PC-9 (cell line): ENCODE measurements around the gene CNTNAP5.

Source experiments
- CTCF ChIP-seq: fragments of 200-600 bp; sonication (generic); conservative IDR thresholded peaks from 2 replicates; pipeline ENCODE4 v1.6.1; 2017; ENCODE audit warnings: mixed run types, antibody characterized with exemption, mild to moderate bottlenecking, moderate library complexity
- EZH2 ChIP-seq: fragments of 200-600 bp; sonication (generic); IDR thresholded peaks from 2 replicates; pipeline ENCODE4 v1.8.0; 2017; ENCODE audit warnings: antibody characterized with exemption, low read depth

- TF ChIP-seq EZH2, result no peak
- no peak for TF ChIP-seq CTCF
These were observed 508.3 kb downstream of the CNTNAP5 start for GRCh38 chr2:124533226-124533954.
